ENCODE results near the gene KCNJ15.

GRCh38 chr21:38280454-38280853, 23.7 kb downstream of the KCNJ15 start:
- no peak for TF ChIP-seq EZH2 (IDR thresholded peaks at IDR 0.05; ENCODE audit: insufficient read depth, low read length)
- TF ChIP-seq, protein P1, sequence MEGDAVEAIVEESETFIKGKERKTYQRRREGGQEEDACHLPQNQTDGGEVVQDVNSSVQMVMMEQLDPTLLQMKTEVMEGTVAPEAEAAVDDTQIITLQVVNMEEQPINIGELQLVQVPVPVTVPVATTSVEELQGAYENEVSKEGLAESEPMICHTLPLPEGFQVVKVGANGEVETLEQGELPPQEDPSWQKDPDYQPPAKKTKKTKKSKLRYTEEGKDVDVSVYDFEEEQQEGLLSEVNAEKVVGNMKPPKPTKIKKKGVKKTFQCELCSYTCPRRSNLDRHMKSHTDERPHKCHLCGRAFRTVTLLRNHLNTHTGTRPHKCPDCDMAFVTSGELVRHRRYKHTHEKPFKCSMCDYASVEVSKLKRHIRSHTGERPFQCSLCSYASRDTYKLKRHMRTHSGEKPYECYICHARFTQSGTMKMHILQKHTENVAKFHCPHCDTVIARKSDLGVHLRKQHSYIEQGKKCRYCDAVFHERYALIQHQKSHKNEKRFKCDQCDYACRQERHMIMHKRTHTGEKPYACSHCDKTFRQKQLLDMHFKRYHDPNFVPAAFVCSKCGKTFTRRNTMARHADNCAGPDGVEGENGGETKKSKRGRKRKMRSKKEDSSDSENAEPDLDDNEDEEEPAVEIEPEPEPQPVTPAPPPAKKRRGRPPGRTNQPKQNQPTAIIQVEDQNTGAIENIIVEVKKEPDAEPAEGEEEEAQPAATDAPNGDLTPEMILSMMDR (IDR thresholded peaks at IDR 0.05; ENCODE audit: insufficient read depth, low read depth, low read length), result no peak

Data from astrocyte (in vitro differentiated cells and primary cell).